Upper lobe of right lung (tissue), 1 donor: ENCODE results near the gene LHX6. TPM values are rescaled to one million over a fixed set of nuclear protein-coding genes. Genes with fewer than 3 reads are reported as not detected.
A peak's percentile ranks its signal among the peaks of the same experiment; 100 is the strongest.

Experiments used
- ATAC-seq: fragments of 200-7000 bp; cut with Tn5 transposase; one replicate; pipeline ENCODE4 v1.9.1; 2020; ENCODE audit warnings: mild to moderate bottlenecking, moderate library complexity
- DNase-seq: peaks from one replicate; pipeline ENCODE4 v3.0.0-alpha.2; 2020
- H3K27ac ChIP-seq: fragments of 200-600 bp; one replicate; pipeline ENCODE4 v1.8.0; 2022
- H3K27me3 ChIP-seq: fragments of 200-600 bp; one replicate; pipeline ENCODE4 v1.8.0; 2022; ENCODE audit warnings: mild to moderate bottlenecking
- H3K36me3 ChIP-seq: fragments of 200-600 bp; one replicate; pipeline ENCODE4 v1.8.0; 2022
- H3K4me1 ChIP-seq: fragments of 200-600 bp; one replicate; pipeline ENCODE4 v1.8.0; 2022
- H3K4me3 ChIP-seq: fragments of 200-600 bp; one replicate; pipeline ENCODE4 v1.8.0; 2022; ENCODE audit warnings: mild to moderate bottlenecking
- H3K9me3 ChIP-seq: fragments of 200-600 bp; one replicate; pipeline ENCODE4 v1.8.0; 2022
- intact Hi-C: fragments of 100-400 bp; cut with DNase I; formaldehyde crosslinking; loops from one replicate; pipeline ENCODE4 v1.11.0; 2022
- total RNA-seq: library from RNA; stranded (reverse); fragmentation: NEBNext Ultra II Directional; extraction: Animal tissue kit (Norgen Biotek cat#: 25700); gene quantifications from one replicate; pipeline ENCODE4 v1.2.1, GENCODE V29; 2021
- TF ChIP-seq, protein P1 (sequence below): fragments of 200-600 bp; IDR thresholded peaks from one replicate; pipeline ENCODE4 v1.8.0; 2022; ENCODE audit warnings: antibody characterized with exemption
- donor health status: DM: no; HTN: yes; CAD: no; lungs with severe emphysema.

Gene LHX6
- total RNA-seq, 1 donor from 2014 or later, result 16.9 TPM

GRCh38 chr9:122162415-122162814, 66.3 kb downstream of the LHX6 start:
- Histone ChIP-seq H3K36me3 (no peaks in the 10 kb centered on the region), H3K4me1 (peaks cover 21% of the 10 kb centered on the region), H3K4me3 (no peak overlapping the region), H3K9me3 (peaks cover 4% of the 10 kb centered on the region), H3K27ac (no peak overlapping the region), H3K27me3 (no peaks in the 10 kb centered on the region)
- DNase-seq (no peak), ATAC-seq (no peak)
- TF ChIP-seq, protein P1, sequence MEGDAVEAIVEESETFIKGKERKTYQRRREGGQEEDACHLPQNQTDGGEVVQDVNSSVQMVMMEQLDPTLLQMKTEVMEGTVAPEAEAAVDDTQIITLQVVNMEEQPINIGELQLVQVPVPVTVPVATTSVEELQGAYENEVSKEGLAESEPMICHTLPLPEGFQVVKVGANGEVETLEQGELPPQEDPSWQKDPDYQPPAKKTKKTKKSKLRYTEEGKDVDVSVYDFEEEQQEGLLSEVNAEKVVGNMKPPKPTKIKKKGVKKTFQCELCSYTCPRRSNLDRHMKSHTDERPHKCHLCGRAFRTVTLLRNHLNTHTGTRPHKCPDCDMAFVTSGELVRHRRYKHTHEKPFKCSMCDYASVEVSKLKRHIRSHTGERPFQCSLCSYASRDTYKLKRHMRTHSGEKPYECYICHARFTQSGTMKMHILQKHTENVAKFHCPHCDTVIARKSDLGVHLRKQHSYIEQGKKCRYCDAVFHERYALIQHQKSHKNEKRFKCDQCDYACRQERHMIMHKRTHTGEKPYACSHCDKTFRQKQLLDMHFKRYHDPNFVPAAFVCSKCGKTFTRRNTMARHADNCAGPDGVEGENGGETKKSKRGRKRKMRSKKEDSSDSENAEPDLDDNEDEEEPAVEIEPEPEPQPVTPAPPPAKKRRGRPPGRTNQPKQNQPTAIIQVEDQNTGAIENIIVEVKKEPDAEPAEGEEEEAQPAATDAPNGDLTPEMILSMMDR, result no peak
- intact Hi-C loops, result no loop called here

GRCh38 chr9:122159925-122160246, 68.9 kb downstream of the LHX6 start:
- Histone ChIP-seq H3K36me3 (no peaks in the 10 kb centered on the region), H3K27me3 (no peaks in the 10 kb centered on the region), H3K27ac (peak overlapping the region; percentile 92), H3K4me1 (peaks cover 28% of the 10 kb centered on the region), H3K4me3 (peak overlapping the region; percentile 98), H3K9me3 (peaks cover 4% of the 10 kb centered on the region)
- ATAC-seq (no peak), DNase-seq (no peak)
- TF ChIP-seq, protein P1, result no peak
- intact Hi-C loops, result no loop called here

GRCh38 chr9:122159026-122159924, 69.5 kb downstream of the LHX6 start, which contains the start of the genes MORN5 and NDUFA8:
TSS of gene MORN5 (plus strand) at chr9:122159908. CDS start at chr9:122159973, 65 bp downstream.
TSS of gene NDUFA8 (minus strand) at chr9:122159779. CDS start at chr9:122159677, 102 bp downstream.
- Histone ChIP-seq H3K36me3 (no peaks in the 10 kb centered on the region), H3K4me1 (peaks cover 28% of the 10 kb centered on the region), H3K27ac (peak within 1 kb of the TSS; percentile 92), H3K9me3 (peaks cover 4% of the 10 kb centered on the region), H3K4me3 (peak within 1 kb of the TSS; percentile 98), H3K27me3 (no peaks in the 10 kb centered on the region)
- DNase-seq (peak; percentile 98), ATAC-seq (peak; percentile 99)
- intact Hi-C loops, result no loop called here
- TF ChIP-seq, protein P1, result no peak

DNA sequence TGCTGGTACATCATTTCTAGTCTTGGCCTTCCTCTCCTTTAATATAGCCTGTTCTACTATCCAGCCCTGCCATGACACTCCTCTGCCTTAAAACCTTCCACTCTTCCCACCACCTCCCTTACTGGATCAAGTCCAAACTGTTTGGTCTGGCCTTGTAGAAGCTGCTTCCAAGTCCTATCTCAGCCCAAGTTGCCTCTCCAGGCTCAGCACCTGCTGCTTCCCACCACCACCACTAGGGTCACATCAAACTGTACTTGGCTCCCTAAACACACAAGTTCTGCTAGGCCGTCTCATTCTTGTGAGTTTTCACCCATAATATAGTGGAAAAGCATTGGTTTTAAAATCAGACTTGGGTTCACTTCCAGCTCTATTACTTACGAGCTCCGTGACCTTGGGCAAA, 70.6 kb downstream of the LHX6 start:
- TF ChIP-seq, protein P1, result peak; percentile 39
- Histone ChIP-seq H3K27me3 (no peaks in the 10 kb centered on the region), H3K4me3 (peak overlapping the region; percentile 98), H3K9me3 (peaks cover 4% of the 10 kb centered on the region), H3K27ac (no peak overlapping the region), H3K36me3 (no peaks in the 10 kb centered on the region), H3K4me1 (peaks cover 28% of the 10 kb centered on the region)
- DNase-seq (no peak), ATAC-seq (no peak)
- intact Hi-C loops, result no loop called here

DNA sequence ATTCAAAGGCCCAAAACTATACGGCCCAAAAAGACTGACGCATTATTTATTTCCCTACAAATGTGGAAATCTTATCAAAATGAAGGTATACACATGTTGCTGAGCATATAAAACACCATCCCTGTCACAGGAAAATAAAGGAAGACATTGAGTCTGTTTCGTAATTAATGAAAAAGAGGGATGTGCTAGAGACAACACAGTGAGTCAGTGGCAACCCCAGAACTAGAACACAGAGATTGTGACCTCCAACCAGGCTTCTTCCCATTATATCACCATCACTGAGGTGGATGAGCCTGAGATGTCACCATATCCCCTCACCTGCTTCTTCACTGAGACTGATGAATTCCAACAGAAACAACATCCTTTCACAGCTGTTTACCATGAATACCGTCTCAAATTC, 73.0 kb downstream of the LHX6 start:
- H3K36me3 ChIP-seq, result no peaks in the 10 kb centered on the region
- H3K4me1 ChIP-seq, result peaks cover 28% of the 10 kb centered on the region
- TF ChIP-seq, protein P1, result no peak
- no peak for ATAC-seq
- DNase-seq, result no peak
- intact Hi-C loops, result no loop called here
- no peak overlapping the region for H3K4me3 ChIP-seq
- no peaks in the 10 kb centered on the region for H3K9me3 ChIP-seq
- no peak overlapping the region for H3K27ac ChIP-seq
- no peaks in the 10 kb centered on the region for H3K27me3 ChIP-seq

Other genes starting within 250 kb of the LHX6 start
- 10.7 TPM for gene TTLL11, start 135.6 kb downstream of the LHX6 start, total RNA-seq
- gene NDUFA8, start 69.2 kb downstream of the LHX6 start, total RNA-seq, result 41.5 TPM
- not detected for gene MORN5, start 69.0 kb downstream of the LHX6 start, total RNA-seq
- 17.5 TPM for gene RBM18, start 35.9 kb upstream of the LHX6 start, total RNA-seq
- gene MRRF, start 35.9 kb upstream of the LHX6 start, total RNA-seq, result 31.9 TPM
- gene PTGS1, start 142.1 kb upstream of the LHX6 start, total RNA-seq, result 16.4 TPM
- not detected for gene OR1J1, start 249.0 kb upstream of the LHX6 start, total RNA-seq